Measurements from ENCODE around the gene DNM1L. TPM values are rescaled to one million over a fixed set of nuclear protein-coding genes. Genes with fewer than 3 reads are reported as not detected.

The DNM1L gene
- total RNA-seq, 4 donors from 2014 or later: 66.9 to 109 (median 88.3) TPM

GRCh38 chr12:32679920-32680237 lies 778 bp downstream of the DNM1L start:
- H3K36me3 ChIP-seq: no peaks in the 10 kb centered on the region
- no peak for ATAC-seq
- WGBS, 2 donors (ENCODE audit: low coverage in 1 of 2): 0% methylated on average over 9 to 13 of the region's 14 CpGs
- peaks cover 0 to 41% (median 0%) of the 10 kb centered on the region in 3 donors for H3K4me1 ChIP-seq
- TF ChIP-seq POLR2A (IDR thresholded peaks at IDR 0.05) (no peak), POLR2AphosphoS5 (IDR thresholded peaks at IDR 0.05) (no peak), EP300 (IDR thresholded peaks at IDR 0.05) (no peak), CTCF (IDR thresholded peaks at IDR 0.05) (no peak)
- no peaks in the 10 kb centered on the region for H3K9me3 ChIP-seq
- peak overlapping the region; percentile 70 to 97 (median 96) for H3K27ac ChIP-seq
- H3K27me3 ChIP-seq: no peaks in the 10 kb centered on the region
- peak overlapping the region; percentile 58 to 97 for H3K4me3 ChIP-seq

- TF ChIP-seq CTCF (IDR thresholded peaks at IDR 0.05): no peak
- no peak for TF ChIP-seq EP300 (IDR thresholded peaks at IDR 0.05)
- no peak for TF ChIP-seq POLR2AphosphoS5 (IDR thresholded peaks at IDR 0.05)
- no peak for TF ChIP-seq POLR2A (IDR thresholded peaks at IDR 0.05)
- Histone ChIP-seq H3K4me1 (peaks cover 0 to 41% (median 0%) of the 10 kb centered on the region in 3 donors), H3K27ac (peak overlapping the region; percentile 70 to 97 (median 96)), H3K9me3 (no peaks in the 10 kb centered on the region), H3K36me3 (no peaks in the 10 kb centered on the region), H3K27me3 (no peaks in the 10 kb centered on the region), H3K4me3 (peak overlapping the region in 1 of 2 donors; percentile 97)
- no peak for ATAC-seq
These were observed 1.7 kb downstream of the DNM1L start for GRCh38 chr12:32680787-32681186.

- peaks cover 0 to 41% (median 0%) of the 10 kb centered on the region in 3 donors for H3K4me1 ChIP-seq
- no peaks in the 10 kb centered on the region for H3K9me3 ChIP-seq
- ATAC-seq: no peak
- no peak for TF ChIP-seq CTCF (IDR thresholded peaks at IDR 0.05)
- no peak for TF ChIP-seq EP300 (IDR thresholded peaks at IDR 0.05)
- TF ChIP-seq POLR2AphosphoS5 (IDR thresholded peaks at IDR 0.05): no peak
- TF ChIP-seq POLR2A (IDR thresholded peaks at IDR 0.05): no peak
- peak overlapping the region in 3 of 4 donors; percentile 94 to 97 (median 97) for H3K27ac ChIP-seq
- H3K36me3 ChIP-seq: no peaks in the 10 kb centered on the region
- H3K4me3 ChIP-seq: no peak overlapping the region
- H3K27me3 ChIP-seq: no peaks in the 10 kb centered on the region
- WGBS, 2 donors (ENCODE audit: low coverage in 1 of 2): 66 to 84% methylated on average over 8 to 9 of the region's 11 CpGs
These were observed 2.2 kb downstream of the DNM1L start for GRCh38 chr12:32681272-32681671.

GRCh38 chr12:32686340-32686739 lies 7.2 kb downstream of the DNM1L start:
- H3K4me3 ChIP-seq: no peak overlapping the region
- WGBS, 2 donors (ENCODE audit: low coverage in 1 of 2): 20 to 75% methylated on average over 1 of the region's 1 CpG
- no peaks in the 10 kb centered on the region for H3K9me3 ChIP-seq
- H3K27me3 ChIP-seq: no peaks in the 10 kb centered on the region
- no peaks in the 10 kb centered on the region for H3K36me3 ChIP-seq
- no peak for TF ChIP-seq CTCF (IDR thresholded peaks at IDR 0.05)
- no peak for TF ChIP-seq EP300 (IDR thresholded peaks at IDR 0.05)
- no peak for TF ChIP-seq POLR2AphosphoS5 (IDR thresholded peaks at IDR 0.05)
- no peak for TF ChIP-seq POLR2A (IDR thresholded peaks at IDR 0.05)
- H3K27ac ChIP-seq: no peak overlapping the region
- ATAC-seq: no peak
- peaks cover 0 to 44% (median 3%) of the 10 kb centered on the region in 3 donors for H3K4me1 ChIP-seq

- no peaks in the 10 kb centered on the region for H3K36me3 ChIP-seq
- no peaks in the 10 kb centered on the region for H3K27me3 ChIP-seq
- peaks cover 0 to 21% (median 3%) of the 10 kb centered on the region in 3 donors for H3K4me1 ChIP-seq
- H3K9me3 ChIP-seq: no peaks in the 10 kb centered on the region
- no peak for ATAC-seq
- TF ChIP-seq CTCF (IDR thresholded peaks at IDR 0.05) (no peak), EP300 (IDR thresholded peaks at IDR 0.05) (no peak), POLR2A (IDR thresholded peaks at IDR 0.05) (no peak), POLR2AphosphoS5 (IDR thresholded peaks at IDR 0.05) (no peak)
- H3K4me3 ChIP-seq: no peak overlapping the region
- no peak overlapping the region for H3K27ac ChIP-seq
These were observed 9.7 kb downstream of the DNM1L start for GRCh38 chr12:32688786-32689185.

Measured in gastroesophageal sphincter (tissue), 4 donors.